Right lobe of liver (tissue), 6 donors: ENCODE measurements around the gene KDELR3. TPM values are rescaled to one million over a fixed set of nuclear protein-coding genes. Genes with fewer than 3 reads are reported as not detected.
A peak's percentile ranks its signal among the peaks of the same experiment; 100 is the strongest.

Source experiments
- ATAC-seq, 4 donors: fragments of 200-7000 bp; cut with Tn5 transposase; one replicate each; pipeline ENCODE4 v1.9.1; 2020; ENCODE audit warnings: mild to moderate bottlenecking in 4 of 4, moderate library complexity in 4 of 4
- DNase-seq, 3 donors: peaks; one replicate each; pipeline ENCODE4 v3.0.0-alpha.2; 2020
- H3K27ac ChIP-seq, 3 donors: fragments of 200-600 bp; one replicate each; pipeline ENCODE4 v1.8.0; 2022
- H3K27me3 ChIP-seq, 2 donors: fragments of 200-600 bp; one replicate each; pipeline ENCODE4 v1.8.0; 2022
- H3K36me3 ChIP-seq, 4 donors: fragments of 200-600 bp; sonication (generic) in 1 of 4; one replicate each; pipeline versions ENCODE4 v1.5.1 to v1.8.0; 2017 to 2022; ENCODE audit warnings: control low read depth in 1 of 4
- H3K4me1 ChIP-seq, 4 donors: fragments of 200-600 bp; sonication (generic) in 1 of 4; one replicate each; pipeline versions ENCODE4 v1.5.1 to v1.8.0; 2017 to 2022; ENCODE audit warnings: control low read depth in 1 of 4
- H3K4me3 ChIP-seq, 3 donors: fragments of 200-600 bp; one replicate each; pipeline ENCODE4 v1.8.0; 2022
- H3K9me3 ChIP-seq, 4 donors: fragments of 200-600 bp; sonication (generic) in 1 of 4; one replicate each; pipeline versions ENCODE4 v1.5.1 to v1.8.0; 2017 to 2022; ENCODE audit warnings: control low read depth in 1 of 4
- POLR2A ChIP-seq: fragments of 450-650 bp; IDR thresholded peaks from one replicate; pipeline ENCODE4 v1.6.1; 2017; ENCODE audit warnings: antibody characterized with exemption, mild to moderate bottlenecking
- WGBS: methylation state at CpG from one replicate; pipeline ENCODE4 v1.1.6; 2018; ENCODE audit warnings: low coverage, low lambda C conversion rate; ENCODE audit not compliant: insufficient coverage; ENCODE audit errors: missing lambda C conversion rate; 5-methylcytosine and 5-hydroxymethylcytosine counted together
- intact Hi-C, 2 donors: fragments of 100-400 bp; cut with DNase I; formaldehyde crosslinking; loops; one replicate each; pipeline versions ENCODE4 v1.11.2 to v1.14.1; 2022
- total RNA-seq, 6 experiments: library from RNA; depleted of rRNA in 2 of 6; stranded (reverse); fragments of >200 nt in 2 of 6; fragmentation: NEBNext Ultra II Directional in 3 of 6; extraction: Animal tissue kit (Norgen Biotek cat#: 25700) in 3 of 6; gene quantifications; one replicate each; pipeline versions ENCODE4 v1.1.0 to v1.2.4, GENCODE V29; 2016 to 2023
- TF ChIP-seq, protein P1 (sequence below), 4 donors: fragments of 200-600 bp in 3 of 4; fragments of 450-650 bp in 1 of 4; IDR thresholded peaks; one replicate each; pipeline versions ENCODE4 v1.5.1 to v1.8.0; 2016 to 2022; ENCODE audit warnings: antibody characterized with exemption in 4 of 4, mild to moderate bottlenecking in 2 of 4
- donor health status: DM: no; HTN: yes; CAD: no.
- donor health status: DM: no; HTN: no; CAD: no.
- donor health status: DM: no; HTN: no; CAD: no.
- donor health status: DM: no; HTN: yes; CAD: no.
- donor health status: DM: no; HTN: yes; CAD: no.

KDELR3 gene
- total RNA-seq, 6 experiments from 2014 or later = 2.4 to 53.8 (median 12.8) TPM

- TF ChIP-seq POLR2A = no peak
- TF ChIP-seq, protein P1, sequence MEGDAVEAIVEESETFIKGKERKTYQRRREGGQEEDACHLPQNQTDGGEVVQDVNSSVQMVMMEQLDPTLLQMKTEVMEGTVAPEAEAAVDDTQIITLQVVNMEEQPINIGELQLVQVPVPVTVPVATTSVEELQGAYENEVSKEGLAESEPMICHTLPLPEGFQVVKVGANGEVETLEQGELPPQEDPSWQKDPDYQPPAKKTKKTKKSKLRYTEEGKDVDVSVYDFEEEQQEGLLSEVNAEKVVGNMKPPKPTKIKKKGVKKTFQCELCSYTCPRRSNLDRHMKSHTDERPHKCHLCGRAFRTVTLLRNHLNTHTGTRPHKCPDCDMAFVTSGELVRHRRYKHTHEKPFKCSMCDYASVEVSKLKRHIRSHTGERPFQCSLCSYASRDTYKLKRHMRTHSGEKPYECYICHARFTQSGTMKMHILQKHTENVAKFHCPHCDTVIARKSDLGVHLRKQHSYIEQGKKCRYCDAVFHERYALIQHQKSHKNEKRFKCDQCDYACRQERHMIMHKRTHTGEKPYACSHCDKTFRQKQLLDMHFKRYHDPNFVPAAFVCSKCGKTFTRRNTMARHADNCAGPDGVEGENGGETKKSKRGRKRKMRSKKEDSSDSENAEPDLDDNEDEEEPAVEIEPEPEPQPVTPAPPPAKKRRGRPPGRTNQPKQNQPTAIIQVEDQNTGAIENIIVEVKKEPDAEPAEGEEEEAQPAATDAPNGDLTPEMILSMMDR (IDR thresholded peaks at IDR 0.05) = peak in 3 of 4 donors; percentile 29 to 38 (median 32)
- 50% methylated on average over 1 of the region's 1 CpG for WGBS
- H3K27ac ChIP-seq = no peak overlapping the region
- no peaks in the 10 kb centered on the region for H3K36me3 ChIP-seq
- peak; percentile 73 to 92 (median 80) for ATAC-seq
- H3K9me3 ChIP-seq = no peaks in the 10 kb centered on the region
- DNase-seq = peak in 1 of 3 donors; percentile 46
- intact Hi-C loops = no loop called here
- H3K4me3 ChIP-seq = no peak overlapping the region
- H3K27me3 ChIP-seq = no peaks in the 10 kb centered on the region
- no peaks in the 10 kb centered on the region for H3K4me1 ChIP-seq
Observed at GRCh38 chr22:38513063-38513462, 45.2 kb downstream of the KDELR3 start.

DNA sequence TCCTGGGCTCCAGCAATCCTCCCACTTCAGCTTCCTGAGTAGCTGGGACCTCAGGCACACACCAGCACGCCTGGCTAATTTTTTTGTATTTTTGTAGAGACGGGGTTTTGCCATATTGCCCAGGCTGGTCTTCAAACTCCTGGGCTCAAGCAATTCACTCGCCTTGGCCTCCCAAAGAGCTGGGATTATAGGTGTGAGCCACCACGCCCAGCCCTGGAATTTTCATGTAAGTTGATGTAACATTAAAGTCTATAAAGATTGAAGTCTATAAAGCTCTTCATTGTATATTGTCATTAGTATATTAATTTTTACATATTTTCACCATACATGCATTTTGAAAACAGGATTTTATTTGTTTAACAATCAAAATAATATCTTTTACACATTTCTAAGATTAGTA is 50.7 kb downstream of the KDELR3 start:
- H3K27ac ChIP-seq = no peak overlapping the region
- H3K36me3 ChIP-seq = no peaks in the 10 kb centered on the region
- H3K9me3 ChIP-seq = no peaks in the 10 kb centered on the region
- WGBS = 97% methylated on average over 3 of the region's 4 CpGs
- no peaks in the 10 kb centered on the region for H3K4me1 ChIP-seq
- intact Hi-C loops = no loop called here
- no peak for ATAC-seq
- TF ChIP-seq, protein P1 (IDR thresholded peaks at IDR 0.05) = no peak
- no peak for TF ChIP-seq POLR2A
- H3K4me3 ChIP-seq = no peak overlapping the region
- DNase-seq = no peak
- H3K27me3 ChIP-seq = no peaks in the 10 kb centered on the region

DNA sequence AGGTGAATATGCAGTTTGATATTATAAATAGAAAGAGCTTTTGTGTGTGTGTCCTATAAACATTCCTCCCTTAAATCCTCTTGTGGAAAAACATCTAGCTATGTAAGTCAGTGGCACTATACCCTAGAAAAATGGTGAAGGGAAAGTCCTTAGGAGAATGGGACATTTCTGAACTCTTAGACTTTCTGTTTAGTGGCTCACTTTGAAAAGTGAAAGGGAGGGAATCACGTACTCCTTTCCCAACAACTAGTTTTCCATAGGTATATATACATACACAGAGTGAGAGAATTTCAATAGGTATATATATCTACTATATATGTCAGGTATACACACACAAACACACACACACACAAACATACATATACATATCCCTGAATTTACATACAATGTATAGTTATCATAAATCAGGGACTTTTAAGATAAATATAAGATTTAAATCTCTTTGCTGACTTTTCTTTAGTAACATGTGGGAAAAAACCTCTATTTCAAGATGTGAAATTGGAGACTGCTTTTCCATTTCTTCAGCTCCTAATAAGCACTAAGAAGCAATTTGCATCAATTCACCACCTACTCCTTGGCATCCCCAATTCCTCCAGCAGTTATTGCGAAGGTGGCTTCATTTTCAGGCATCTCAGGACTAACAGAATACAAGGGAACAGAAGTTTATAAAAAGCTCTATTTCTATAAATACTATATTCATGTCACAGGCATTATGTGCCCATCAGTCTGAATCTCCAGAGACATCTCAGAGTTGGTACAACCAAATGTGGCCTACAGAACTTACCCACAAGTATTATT is 51.8 kb downstream of the KDELR3 start:
- Histone ChIP-seq H3K27me3 (no peaks in the 10 kb centered on the region), H3K4me3 (no peak overlapping the region), H3K36me3 (no peaks in the 10 kb centered on the region), H3K27ac (no peak overlapping the region), H3K4me1 (no peaks in the 10 kb centered on the region), H3K9me3 (no peaks in the 10 kb centered on the region)
- TF ChIP-seq, protein P1 (IDR thresholded peaks at IDR 0.05) = no peak
- TF ChIP-seq POLR2A = no peak
- ATAC-seq (no peak), DNase-seq (no peak)
- intact Hi-C loops = no loop called here
- WGBS = 95% methylated on average over 2 of the region's 2 CpGs

- no peaks in the 10 kb centered on the region for H3K36me3 ChIP-seq
- H3K27me3 ChIP-seq = no peaks in the 10 kb centered on the region
- DNase-seq (no peak), ATAC-seq (no peak)
- 85% methylated on average over 3 of the region's 3 CpGs for WGBS
- no peaks in the 10 kb centered on the region for H3K9me3 ChIP-seq
- intact Hi-C loops = no loop called here
- no peak overlapping the region for H3K27ac ChIP-seq
- no peaks in the 10 kb centered on the region for H3K4me1 ChIP-seq
- TF ChIP-seq, protein P1 (IDR thresholded peaks at IDR 0.05) = no peak
- no peak for TF ChIP-seq POLR2A
- no peak overlapping the region for H3K4me3 ChIP-seq
Observed at GRCh38 chr22:38523029-38523428, 55.1 kb downstream of the KDELR3 start.
